DND-41 (cell line): ENCODE measurements around the gene GOLGA3.

Source experiments
- EZH2 ChIP-seq: IDR thresholded peaks from 3 replicates; pipeline ENCODE4 v1.6.1; 2012; ENCODE audit warnings: borderline replicate concordance, low read depth, mild to moderate bottlenecking, moderate library complexity, low read length, inconsistent platforms; ENCODE audit not compliant: severe bottlenecking
- TF ChIP-seq, protein P1 (sequence below): IDR thresholded peaks from 2 replicates; pipeline ENCODE4 v1.5.1; 2012; ENCODE audit warnings: borderline replicate concordance, low read length, moderate library complexity, mild to moderate bottlenecking; ENCODE audit not compliant: poor library complexity, severe bottlenecking; ENCODE audit errors: extremely low read depth

DNA sequence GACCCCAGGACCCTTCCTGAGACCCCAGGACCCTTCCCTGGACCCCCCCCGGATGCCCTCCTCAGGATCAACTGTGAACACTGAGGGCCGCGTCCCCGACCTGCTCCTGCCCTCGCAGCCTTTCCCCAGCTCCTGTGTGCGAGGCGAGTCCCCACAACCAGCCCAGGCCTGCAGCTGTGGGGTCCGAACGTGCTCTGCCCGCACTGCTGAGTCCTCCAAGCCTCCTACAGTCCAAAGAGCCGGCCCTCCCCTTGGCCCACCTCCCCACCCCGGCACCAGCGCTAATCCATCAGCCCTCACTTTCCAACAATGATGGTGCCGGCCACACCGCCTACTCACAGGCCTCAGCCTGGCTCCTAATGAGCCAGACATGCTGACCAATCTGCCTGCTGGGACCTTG lies 40.8 kb downstream of the GOLGA3 start:
- TF ChIP-seq, protein P1, sequence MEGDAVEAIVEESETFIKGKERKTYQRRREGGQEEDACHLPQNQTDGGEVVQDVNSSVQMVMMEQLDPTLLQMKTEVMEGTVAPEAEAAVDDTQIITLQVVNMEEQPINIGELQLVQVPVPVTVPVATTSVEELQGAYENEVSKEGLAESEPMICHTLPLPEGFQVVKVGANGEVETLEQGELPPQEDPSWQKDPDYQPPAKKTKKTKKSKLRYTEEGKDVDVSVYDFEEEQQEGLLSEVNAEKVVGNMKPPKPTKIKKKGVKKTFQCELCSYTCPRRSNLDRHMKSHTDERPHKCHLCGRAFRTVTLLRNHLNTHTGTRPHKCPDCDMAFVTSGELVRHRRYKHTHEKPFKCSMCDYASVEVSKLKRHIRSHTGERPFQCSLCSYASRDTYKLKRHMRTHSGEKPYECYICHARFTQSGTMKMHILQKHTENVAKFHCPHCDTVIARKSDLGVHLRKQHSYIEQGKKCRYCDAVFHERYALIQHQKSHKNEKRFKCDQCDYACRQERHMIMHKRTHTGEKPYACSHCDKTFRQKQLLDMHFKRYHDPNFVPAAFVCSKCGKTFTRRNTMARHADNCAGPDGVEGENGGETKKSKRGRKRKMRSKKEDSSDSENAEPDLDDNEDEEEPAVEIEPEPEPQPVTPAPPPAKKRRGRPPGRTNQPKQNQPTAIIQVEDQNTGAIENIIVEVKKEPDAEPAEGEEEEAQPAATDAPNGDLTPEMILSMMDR: no peak
- TF ChIP-seq EZH2: no peak
